GM21390 (cell line): ENCODE data around the gene CPSF6.
"Not testable (repeated sequence)": the region's sequence is repeated elsewhere in the genome, so short reads cannot be mapped to it uniquely, and the experiment has no call there.

Source experiments
- ATAC-seq: cut with Tn5 transposase; IDR thresholded peaks from one replicate; pipeline ENCODE4 v1.9.1; 2021; ENCODE audit not compliant: unreplicated experiment

CPSF6 gene

DNA sequence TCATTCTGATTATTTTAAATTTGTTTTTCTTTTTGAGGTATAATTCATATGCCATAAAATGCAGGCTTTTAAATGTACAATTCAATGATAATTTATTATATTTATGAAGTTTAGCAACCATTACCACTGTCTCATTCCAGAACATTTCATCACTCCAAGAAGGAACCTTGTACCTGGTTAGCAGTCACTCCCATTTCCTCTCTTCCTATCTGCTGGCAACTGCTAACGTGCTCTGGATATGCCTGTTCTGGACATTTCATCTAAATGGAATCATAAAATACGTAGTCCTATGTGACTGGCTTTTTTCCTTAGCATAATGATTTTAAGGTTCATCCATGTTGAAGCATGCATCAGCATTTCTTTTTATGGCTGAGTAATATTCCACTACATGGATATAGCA, 15.5 kb downstream of the CPSF6 start:
- ATAC-seq, result no peak

DNA sequence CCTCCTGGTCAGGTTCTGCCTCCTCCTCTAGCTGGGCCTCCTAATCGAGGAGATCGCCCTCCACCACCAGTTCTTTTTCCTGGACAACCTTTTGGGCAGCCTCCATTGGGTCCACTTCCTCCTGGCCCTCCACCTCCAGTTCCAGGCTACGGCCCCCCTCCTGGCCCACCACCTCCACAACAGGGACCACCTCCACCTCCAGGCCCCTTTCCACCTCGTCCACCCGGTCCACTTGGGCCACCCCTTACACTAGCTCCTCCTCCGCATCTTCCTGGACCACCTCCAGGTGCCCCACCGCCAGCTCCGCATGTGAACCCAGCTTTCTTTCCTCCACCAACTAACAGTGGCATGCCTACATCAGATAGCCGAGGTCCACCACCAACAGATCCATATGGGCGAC, 19.3 kb downstream of the CPSF6 start:
- ATAC-seq, result no peak

DNA sequence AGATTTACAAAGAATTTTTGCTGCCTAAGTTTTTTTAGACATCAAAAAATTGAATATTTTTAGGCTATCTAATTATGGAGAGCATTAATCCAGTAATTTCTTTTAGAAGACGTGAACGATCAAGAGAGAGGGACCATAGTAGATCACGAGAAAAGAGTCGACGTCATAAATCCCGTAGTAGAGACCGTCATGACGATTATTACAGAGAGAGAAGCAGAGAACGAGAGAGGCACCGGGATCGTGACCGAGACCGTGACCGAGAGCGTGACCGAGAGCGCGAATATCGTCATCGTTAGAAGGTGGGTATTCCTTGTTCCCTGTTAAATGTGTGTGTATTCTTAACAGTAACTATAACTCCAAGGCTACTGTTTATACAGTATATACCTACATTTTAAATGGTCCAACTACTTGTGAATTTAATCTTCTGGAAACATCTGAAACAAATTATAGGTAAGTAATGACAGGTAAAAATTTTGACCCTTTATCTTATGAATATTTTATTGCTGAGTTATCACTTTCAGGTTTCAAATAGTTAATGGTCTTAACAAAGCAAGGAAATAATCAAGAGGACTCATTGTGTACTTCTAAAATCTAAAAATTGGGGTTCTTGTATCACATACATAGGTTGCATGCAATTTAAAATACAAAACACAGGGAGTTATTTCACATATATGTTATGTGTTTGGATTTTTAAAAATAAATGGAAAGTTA, 23.1 kb downstream of the CPSF6 start:
- ATAC-seq, result no peak

DNA sequence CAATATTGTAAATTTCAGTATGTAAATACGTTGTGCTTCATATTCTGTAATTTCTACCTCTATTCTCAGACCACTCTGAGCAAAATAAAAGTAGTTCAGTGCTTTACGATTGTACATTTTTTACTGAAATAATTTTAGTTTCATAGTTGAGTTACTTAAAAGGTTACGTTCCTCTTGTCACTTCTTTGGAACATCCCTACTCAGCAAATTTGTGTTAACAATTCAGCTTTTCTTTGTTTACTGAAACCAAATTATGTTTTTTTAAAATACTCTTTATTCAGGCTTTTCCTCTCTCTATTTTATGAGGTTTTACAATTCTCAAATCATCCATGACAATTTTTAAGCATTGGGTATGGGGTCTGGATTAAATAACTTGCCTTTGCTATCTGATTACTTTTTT, 25.8 kb downstream of the CPSF6 start:
- no peak for ATAC-seq

DNA sequence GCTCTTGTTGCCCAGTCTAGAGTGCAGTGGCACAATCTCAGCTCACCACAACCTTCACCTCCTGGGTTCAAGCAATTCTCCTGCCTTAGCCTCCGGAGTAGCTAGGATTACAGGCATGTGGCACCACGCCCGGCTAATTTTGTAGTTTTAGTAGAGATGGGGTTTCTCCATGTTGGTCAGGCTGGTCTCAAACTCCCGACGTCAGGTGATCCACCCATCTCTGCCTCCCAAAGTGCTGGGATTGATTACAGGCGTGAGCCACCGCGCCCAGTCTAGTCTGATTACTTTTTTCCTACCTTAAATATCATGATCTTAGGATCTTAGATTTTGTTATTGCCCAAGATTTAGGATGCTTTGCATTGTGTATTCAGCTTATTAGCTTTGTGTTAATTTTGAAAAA, 26.3 kb downstream of the CPSF6 start:
- not testable (repeated sequence) for ATAC-seq

DNA sequence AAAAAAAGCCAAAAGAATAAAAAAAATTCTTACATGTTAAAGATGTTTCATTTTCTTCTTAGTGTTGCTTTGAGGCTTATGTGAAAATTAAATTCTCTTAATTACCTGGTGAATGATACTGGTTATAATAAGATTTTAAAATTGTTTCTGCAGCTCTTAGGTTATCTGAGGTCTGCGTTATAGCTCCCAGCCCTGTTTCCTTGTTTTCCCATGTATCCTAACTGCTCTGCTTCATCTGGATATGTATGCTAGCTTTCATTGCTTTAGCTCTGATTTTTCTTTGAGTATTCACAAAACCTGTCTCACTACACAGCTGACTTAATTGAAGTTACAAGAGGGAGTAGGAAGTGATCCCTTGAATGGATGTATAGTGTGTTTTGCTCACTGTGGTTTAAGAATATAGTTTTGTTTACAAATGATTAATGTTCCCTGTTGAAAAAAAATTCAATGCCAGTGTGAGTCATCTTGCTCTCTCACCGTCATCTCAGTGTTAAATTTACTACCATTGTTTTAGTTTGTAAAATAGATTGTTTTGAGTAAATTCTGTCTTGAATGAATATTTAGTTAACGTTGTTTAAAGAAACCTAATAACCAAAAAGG, 26.8 kb downstream of the CPSF6 start:
- ATAC-seq, result no peak

DNA sequence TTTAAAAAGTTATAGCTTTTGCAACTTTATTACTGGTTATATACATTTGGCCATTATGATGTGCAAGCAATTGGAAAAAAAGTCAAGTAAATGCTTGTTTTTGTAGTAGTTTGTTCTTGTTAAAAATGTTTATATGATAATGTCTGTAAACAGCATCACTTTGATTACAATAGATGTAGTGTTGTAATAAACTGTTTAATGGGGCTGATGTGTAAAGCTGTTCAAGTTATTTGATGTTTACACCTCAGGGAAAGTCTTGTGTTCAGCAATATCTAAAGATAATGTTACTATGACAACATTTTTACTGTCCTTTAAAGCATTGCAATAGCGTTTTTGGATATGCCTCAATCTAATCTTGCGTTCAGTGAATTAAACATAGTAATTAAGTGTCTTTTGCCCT, 30.4 kb downstream of the CPSF6 start:
- no peak for ATAC-seq

DNA sequence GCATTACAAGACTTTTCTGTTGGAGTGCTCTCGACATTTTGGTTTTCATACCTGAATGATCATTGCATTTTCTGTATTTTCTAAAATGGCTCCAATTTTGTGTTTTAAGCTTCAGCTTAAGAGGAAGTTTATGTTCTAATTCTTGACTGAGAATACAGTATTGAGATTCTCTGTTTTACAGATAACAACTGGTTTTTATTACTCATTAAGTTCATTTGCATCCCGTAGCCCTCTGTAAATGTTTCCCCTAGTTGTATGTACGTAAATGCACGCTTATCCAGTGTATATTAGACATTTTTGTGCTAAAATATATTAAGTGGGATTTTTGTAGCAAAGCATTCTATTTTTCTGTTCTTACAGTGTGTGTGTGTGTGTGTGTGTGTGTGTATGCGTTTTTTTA, 33.1 kb downstream of the CPSF6 start:
- no peak for ATAC-seq

DNA sequence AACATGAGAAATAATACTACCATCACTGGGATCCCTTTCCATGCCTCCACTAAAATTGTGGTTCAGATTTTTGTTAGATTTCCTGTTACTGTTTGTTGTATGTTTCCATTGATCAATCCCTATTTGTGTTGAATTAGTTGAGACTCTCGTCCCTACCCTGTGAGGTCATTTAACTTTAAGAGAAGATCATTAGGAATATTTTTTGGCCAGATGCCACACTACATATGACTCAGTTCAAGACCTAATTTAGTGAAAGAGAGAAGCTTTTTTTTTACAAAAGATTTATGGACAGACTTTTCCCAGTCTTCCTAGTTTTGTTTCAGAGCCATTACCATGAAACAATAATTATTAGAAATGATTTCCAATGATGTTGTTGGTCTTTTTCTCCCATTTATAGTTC, 35.5 kb downstream of the CPSF6 start:
- no peak for ATAC-seq

DNA sequence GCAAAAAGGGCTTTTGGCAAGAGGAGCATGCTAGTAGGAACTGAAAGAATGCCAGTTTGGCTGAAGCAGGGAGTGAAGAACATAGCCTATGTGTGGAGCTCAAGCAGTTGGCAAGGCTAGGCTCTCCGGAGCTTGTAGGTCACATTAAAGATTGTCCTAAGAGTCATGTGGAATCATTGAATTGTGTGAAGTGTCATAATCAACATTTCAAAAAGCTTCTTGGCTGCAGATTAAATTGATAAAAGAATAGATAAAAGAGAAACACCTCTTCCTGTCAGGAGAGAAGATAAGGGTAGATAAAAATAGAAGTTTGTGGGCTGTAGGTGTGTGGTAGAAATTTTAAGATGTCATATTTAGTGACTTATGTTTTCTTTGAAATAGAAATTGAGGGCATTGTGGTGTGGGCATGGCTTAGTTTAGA, 36.1 kb downstream of the CPSF6 start:
- no peak for ATAC-seq

DNA sequence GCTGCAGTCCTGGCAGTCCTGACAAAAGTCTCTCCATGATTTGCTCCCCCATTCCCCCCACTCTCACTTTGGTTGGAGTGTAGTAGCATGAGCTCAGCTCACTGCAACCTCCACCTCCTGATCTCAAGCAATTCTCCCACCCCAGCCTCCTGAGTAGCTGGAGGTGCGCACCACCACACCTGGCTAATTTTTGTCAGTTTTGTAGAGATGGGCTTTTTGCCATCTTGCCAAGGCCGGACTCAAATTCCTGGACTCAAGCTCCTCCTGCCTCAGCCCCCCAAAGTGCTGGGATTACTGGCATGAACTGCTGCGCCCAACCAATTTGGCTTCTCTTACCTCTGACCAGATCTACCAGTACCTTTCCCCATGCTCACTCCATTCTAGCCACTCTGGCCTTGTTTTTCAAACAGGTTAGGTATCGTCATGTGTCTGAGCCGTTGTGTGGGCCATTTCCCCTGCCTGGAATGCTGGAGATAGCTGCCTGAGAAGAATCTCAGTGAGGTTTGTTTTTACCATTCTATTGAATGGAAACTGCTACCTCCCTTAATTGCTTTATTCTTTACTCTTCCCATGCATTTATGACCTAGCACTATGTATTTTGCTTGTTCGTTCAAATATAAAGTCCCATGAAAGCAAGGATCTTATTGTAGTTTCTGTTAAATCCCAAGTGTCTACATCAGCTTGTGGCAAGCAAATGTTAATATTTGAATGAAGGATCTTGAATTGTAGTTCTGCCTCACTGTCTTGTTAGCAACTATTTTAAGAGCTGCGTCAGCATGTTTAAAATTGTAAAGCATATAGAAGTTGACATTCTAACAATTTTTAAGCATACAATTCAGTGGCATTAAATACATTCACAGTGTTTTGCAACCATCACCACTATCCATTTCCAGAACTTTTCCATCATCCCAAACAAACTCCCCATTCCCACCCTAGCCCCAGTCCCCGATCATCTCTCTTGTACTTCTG, 39.7 kb downstream of the CPSF6 start:
- ATAC-seq, result no peak

DNA sequence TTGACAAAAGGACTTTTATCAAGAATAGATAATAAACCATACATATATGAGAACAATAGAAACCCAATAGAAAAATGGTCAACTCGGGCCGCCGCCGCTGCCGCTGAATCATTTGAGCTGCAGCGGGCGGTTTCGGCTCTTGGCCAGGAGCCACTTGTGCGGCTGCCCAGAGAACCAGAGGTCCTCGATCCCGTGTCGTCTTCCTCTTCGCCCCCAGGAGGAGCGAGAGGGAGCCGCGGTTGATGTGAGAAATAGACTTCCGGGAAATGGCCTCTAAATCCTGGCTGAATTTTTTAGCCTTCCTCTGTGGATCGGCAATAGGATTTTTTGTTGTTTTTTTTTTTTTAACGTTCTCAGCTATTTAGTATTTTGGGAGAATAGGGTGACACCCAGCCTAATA, 44.8 kb downstream of the CPSF6 start:
- ATAC-seq, result peak; percentile 71

DNA sequence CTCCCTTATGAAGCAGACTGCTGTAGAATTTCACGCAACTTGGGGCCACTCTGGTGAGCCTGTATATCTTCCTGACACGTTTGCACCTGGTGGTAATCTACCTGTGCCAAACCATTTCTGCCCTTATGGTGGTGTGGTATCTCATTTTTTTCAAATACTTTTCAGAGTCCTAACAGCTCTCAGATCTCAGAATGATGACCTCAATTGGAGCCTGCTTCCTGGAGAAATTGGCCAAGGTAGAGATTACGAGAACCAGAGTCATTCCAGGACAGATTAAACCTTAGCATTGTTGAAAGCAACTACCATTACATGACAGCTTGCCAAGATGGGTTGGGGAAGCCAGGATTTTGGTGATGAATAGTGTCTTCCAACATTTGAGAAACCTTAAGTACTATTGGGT, 48.2 kb downstream of the CPSF6 start:
- ATAC-seq, result no peak

DNA sequence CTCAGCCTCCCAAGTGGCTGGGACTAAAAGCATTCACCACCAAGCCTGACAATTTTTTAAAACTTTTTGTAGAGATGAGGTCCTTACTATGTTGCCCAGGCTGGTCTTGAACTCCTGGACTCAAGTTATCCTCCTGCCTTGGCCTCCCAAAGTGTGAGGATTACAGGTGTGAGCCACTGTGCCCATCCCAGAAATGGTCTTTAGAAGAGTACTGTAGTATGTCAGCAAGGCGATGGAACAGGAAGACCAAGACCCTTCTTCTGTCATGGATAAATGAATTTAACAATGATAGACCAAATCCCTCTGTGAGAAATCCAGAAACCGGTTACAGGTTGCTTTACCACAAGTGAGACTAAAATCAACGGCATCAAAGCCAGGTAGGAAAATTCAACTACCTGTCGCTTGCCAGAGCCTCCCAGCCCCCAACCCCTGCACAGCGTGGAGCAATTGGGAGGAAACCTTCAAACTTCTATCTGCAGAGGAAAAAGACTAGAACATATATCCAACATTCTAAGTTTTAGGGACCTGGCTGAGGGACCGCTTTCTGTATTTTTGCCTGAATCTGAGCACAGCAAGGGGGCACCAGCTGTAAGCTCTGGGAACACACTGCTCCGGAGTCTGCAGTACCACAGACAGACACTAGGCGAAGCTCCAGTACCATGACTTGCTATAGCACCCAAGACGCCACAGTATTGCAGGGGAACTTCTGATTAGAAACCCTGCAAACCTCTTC, 51.3 kb downstream of the CPSF6 start:
- peak; percentile 99 for ATAC-seq

DNA sequence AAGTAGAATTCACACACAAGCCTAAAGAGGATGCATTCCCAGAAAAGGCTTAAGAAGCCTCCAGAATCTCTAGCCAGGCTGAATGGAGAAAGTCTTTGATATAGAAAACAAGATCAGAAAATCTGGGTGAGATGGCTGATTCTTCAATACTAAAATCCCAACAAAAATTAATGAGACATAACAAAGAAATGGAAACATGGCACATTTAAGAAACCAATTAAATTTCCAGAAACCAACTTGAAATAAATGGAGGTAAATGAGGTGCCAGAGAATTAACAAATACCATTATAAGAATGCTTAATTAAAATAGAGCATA, 51.9 kb downstream of the CPSF6 start:
- ATAC-seq, result no peak

DNA sequence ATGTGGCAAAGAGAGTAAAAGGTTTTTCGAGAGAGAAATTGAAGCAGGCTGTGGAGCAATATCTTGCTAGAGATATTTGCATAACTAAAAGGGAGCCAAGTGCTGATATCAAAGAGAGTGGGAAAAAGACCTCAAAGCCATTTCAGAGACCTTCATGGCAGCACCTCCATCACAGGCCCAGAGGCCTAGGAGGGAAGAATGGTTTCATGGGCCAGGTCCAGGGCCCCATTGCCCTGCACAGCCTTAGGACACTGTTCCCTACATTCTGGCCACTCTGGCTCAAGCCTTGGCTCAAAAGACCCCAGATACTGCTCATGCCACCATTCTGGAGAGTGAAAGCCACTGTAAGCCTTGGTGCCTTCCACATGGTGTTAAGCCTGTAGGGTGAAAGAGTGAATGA, 58.8 kb downstream of the CPSF6 start:
- ATAC-seq, result no peak

DNA sequence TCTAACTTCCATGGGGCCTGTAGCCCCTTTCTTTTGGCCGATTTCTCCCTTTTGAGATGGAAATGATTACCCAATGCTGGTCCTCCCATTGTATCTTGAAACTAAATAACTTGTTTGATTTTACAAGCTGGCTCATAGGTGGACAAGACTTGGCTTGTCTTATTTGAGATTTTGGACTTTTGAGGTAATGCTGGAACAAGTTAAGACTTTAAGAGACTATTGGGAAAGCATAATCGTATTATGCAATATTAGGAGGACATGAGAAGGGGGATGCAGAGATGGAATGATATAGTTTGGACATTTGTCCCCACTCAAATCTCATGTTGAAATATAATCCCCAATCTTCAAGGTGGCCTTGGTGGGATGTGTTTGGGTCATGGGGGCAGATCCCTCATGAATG, 59.6 kb downstream of the CPSF6 start:
- ATAC-seq, result no peak

DNA sequence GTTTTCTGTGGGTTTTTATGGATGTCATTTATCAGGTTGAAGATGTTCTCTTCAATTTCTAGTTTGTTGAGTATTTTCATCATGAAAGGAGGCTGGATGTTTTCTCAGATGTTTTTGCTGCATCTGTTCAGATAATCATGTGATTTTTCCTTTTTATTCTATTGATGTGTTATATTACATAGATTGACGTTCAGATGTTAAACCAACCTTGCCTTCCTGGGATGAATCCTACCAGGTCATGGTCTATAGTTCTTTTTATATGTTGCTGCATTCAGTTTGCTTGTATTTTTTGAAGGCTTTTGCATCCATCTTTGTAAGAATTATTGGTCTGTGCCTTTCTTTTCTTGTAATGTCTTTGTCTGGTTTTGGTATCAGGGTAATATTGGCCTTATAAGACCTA, 64.9 kb downstream of the CPSF6 start:
- ATAC-seq, result no peak

DNA sequence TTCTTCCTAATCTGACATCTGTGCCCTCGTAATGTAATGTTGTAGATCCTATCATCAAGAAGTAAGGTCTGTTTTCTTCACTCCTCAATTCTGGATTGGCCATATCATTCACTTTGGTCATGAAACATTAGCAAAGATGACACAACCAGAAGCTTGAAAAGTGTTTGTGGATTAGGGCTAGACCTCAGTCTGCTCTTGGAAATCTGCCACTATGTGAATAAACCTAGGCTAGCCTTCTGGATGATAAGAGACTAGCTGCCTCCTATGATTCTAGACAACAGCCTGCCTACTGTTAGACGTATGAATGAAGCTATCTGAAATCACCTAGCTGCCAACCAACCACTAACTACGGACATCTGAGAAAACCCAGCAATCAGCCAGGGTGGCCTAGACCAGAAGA, 70.1 kb downstream of the CPSF6 start:
- ATAC-seq, result no peak

DNA sequence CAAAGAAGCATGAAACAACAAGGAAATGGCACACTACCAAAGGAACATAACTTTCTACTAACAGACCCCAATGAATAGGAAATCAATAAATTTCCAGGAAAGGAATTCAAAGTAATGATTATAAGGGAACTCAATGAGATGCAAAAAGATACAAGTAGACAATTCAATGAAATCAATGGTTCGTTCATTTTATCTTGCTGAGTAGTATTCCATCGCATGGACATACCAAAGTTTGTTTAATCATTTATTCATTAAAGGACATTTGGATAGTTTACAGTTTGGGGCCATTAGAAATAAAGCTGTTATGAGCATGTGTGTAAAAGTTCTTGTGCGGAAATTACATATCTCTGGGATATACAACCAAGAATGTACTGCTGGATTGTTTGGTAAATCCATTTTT, 73.8 kb downstream of the CPSF6 start:
- ATAC-seq, result no peak

DNA sequence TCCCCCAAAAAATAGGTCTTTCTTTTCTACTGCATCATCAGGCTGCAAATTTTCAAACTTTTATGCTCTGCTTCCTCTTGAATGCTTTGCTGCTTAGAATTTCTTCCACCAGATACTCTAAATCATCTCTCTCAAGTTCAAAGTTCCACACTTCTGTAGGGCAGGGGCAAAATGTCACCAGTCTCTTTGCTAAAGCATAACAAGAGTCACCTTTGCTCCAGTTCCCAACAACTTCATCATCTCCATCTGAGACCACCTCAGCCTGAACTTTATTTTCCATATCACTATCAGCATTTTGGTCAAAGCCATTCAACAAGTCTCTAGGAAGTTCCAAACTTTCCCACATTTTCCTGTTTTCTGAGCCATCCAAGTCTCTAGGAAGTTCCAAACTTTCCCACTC, 77.4 kb downstream of the CPSF6 start:
- ATAC-seq, result not testable (repeated sequence)
